ENCODE measurements around the gene PCYT2.
"Not testable (repeated sequence)": the region's sequence is repeated elsewhere in the genome, so short reads cannot be mapped to it uniquely, and the experiment has no call there.

Gene PCYT2

GRCh38 chr17:81954131-81955057 lies 43.2 kb upstream of the PCYT2 start:
- Histone ChIP-seq H3K4me3 (ENCODE audit: low read length) (no peak overlapping the region), H3K36me3 (ENCODE audit: control insufficient read depth, low read depth, low read length) (no peaks in the 10 kb centered on the region)

GRCh38 chr17:81953443-81953842 lies 42.2 kb upstream of the PCYT2 start:
- H3K27ac ChIP-seq (ENCODE audit: low read length); H3K36me3 ChIP-seq (ENCODE audit: control insufficient read depth, low read depth, low read length); H3K9me3 ChIP-seq (ENCODE audit: control insufficient read depth, low read depth, low read length); H3K4me1 ChIP-seq (ENCODE audit: control insufficient read depth, low read depth, low read length); H3K9ac ChIP-seq (ENCODE audit: low read length); H3K4me3 ChIP-seq (ENCODE audit: low read length): not testable (repeated sequence)
- H3K27me3 ChIP-seq (ENCODE audit: control insufficient read depth, insufficient read depth, low read length) = peaks cover 23% of the 10 kb centered on the region

More at GRCh38 chr17:81954131-81955057, 43.2 kb upstream of the PCYT2 start:
- H3K27me3 ChIP-seq (ENCODE audit: control insufficient read depth, insufficient read depth, low read length) = peaks cover 33% of the 10 kb centered on the region
- H3K9ac ChIP-seq (ENCODE audit: low read length) = no peak overlapping the region
- no peaks in the 10 kb centered on the region for H3K4me1 ChIP-seq (ENCODE audit: control insufficient read depth, low read depth, low read length)
- no peak overlapping the region for H3K27ac ChIP-seq (ENCODE audit: low read length)
- H3K9me3 ChIP-seq (ENCODE audit: control insufficient read depth, low read depth, low read length) = no peaks in the 10 kb centered on the region

- no peaks in the 10 kb centered on the region for H3K36me3 ChIP-seq (ENCODE audit: control insufficient read depth, low read depth, low read length)
- H3K27ac ChIP-seq (ENCODE audit: low read length) = no peak overlapping the region
- H3K27me3 ChIP-seq (ENCODE audit: control insufficient read depth, insufficient read depth, low read length) = peaks cover 17% of the 10 kb centered on the region
- H3K9ac ChIP-seq (ENCODE audit: low read length) = no peak overlapping the region
- no peaks in the 10 kb centered on the region for H3K4me1 ChIP-seq (ENCODE audit: control insufficient read depth, low read depth, low read length)
- H3K4me3 ChIP-seq (ENCODE audit: low read length) = no peak overlapping the region
- H3K9me3 ChIP-seq (ENCODE audit: control insufficient read depth, low read depth, low read length) = no peaks in the 10 kb centered on the region
Measured at GRCh38 chr17:81952792-81953228, 41.6 kb upstream of the PCYT2 start.

GRCh38 chr17:81951785-81952684 lies 40.8 kb upstream of the PCYT2 start:
- Histone ChIP-seq H3K9ac (ENCODE audit: low read length) (no peak overlapping the region), H3K4me3 (ENCODE audit: low read length) (no peak overlapping the region), H3K27me3 (ENCODE audit: control insufficient read depth, insufficient read depth, low read length) (peaks cover 9% of the 10 kb centered on the region), H3K4me1 (ENCODE audit: control insufficient read depth, low read depth, low read length) (no peaks in the 10 kb centered on the region), H3K9me3 (ENCODE audit: control insufficient read depth, low read depth, low read length) (no peaks in the 10 kb centered on the region), H3K36me3 (ENCODE audit: control insufficient read depth, low read depth, low read length) (no peaks in the 10 kb centered on the region), H3K27ac (ENCODE audit: low read length) (no peak overlapping the region)

- Histone ChIP-seq H3K9me3 (ENCODE audit: control insufficient read depth, low read depth, low read length) (no peaks in the 10 kb centered on the region), H3K9ac (ENCODE audit: low read length) (no peak overlapping the region), H3K27ac (ENCODE audit: low read length) (no peak overlapping the region), H3K4me1 (ENCODE audit: control insufficient read depth, low read depth, low read length) (no peaks in the 10 kb centered on the region), H3K27me3 (ENCODE audit: control insufficient read depth, insufficient read depth, low read length) (no peaks in the 10 kb centered on the region), H3K4me3 (ENCODE audit: low read length) (no peak overlapping the region), H3K36me3 (ENCODE audit: control insufficient read depth, low read depth, low read length) (no peaks in the 10 kb centered on the region)
Measured at GRCh38 chr17:81950501-81950900, 39.3 kb upstream of the PCYT2 start.

GRCh38 chr17:81948635-81949378 lies 37.6 kb upstream of the PCYT2 start:
- Histone ChIP-seq H3K27me3 (ENCODE audit: control insufficient read depth, insufficient read depth, low read length) (peaks cover 5% of the 10 kb centered on the region), H3K27ac (ENCODE audit: low read length) (no peak overlapping the region), H3K36me3 (ENCODE audit: control insufficient read depth, low read depth, low read length) (no peaks in the 10 kb centered on the region), H3K9me3 (ENCODE audit: control insufficient read depth, low read depth, low read length) (no peaks in the 10 kb centered on the region), H3K9ac (ENCODE audit: low read length) (no peak overlapping the region), H3K4me3 (ENCODE audit: low read length) (no peak overlapping the region), H3K4me1 (ENCODE audit: control insufficient read depth, low read depth, low read length) (no peaks in the 10 kb centered on the region)

- Histone ChIP-seq H3K9ac (ENCODE audit: low read length) (no peak within 1 kb of the TSS), H3K36me3 (ENCODE audit: control insufficient read depth, low read depth, low read length) (no peaks in the 10 kb centered on the region), H3K27ac (ENCODE audit: low read length) (no peak within 1 kb of the TSS), H3K27me3 (ENCODE audit: control insufficient read depth, insufficient read depth, low read length) (peaks cover 5% of the 10 kb centered on the region), H3K9me3 (ENCODE audit: control insufficient read depth, low read depth, low read length) (no peaks in the 10 kb centered on the region), H3K4me3 (ENCODE audit: low read length) (no peak within 1 kb of the TSS), H3K4me1 (ENCODE audit: control insufficient read depth, low read depth, low read length) (peaks cover 2% of the 10 kb centered on the region)
Measured at GRCh38 chr17:81947189-81947588, 36.0 kb upstream of the PCYT2 start, which contains the start of gene MYADML2. Gene MYADML2, minus strand, starts transcription at chr17:81947233. Its CDS starts 5,492 bp downstream, at chr17:81941741.

- no peak overlapping the region for H3K27ac ChIP-seq (ENCODE audit: low read length)
- peaks cover 9% of the 10 kb centered on the region for H3K4me1 ChIP-seq (ENCODE audit: control insufficient read depth, low read depth, low read length)
- H3K4me3 ChIP-seq (ENCODE audit: low read length) = no peak overlapping the region
- H3K27me3 ChIP-seq (ENCODE audit: control insufficient read depth, insufficient read depth, low read length) = peaks cover 5% of the 10 kb centered on the region
- H3K9ac ChIP-seq (ENCODE audit: low read length) = no peak overlapping the region
- H3K9me3 ChIP-seq (ENCODE audit: control insufficient read depth, low read depth, low read length) = no peaks in the 10 kb centered on the region
- H3K36me3 ChIP-seq (ENCODE audit: control insufficient read depth, low read depth, low read length) = no peaks in the 10 kb centered on the region
Measured at GRCh38 chr17:81944858-81945257, 33.7 kb upstream of the PCYT2 start.

- Histone ChIP-seq H3K27ac (ENCODE audit: low read length) (no peak overlapping the region), H3K27me3 (ENCODE audit: control insufficient read depth, insufficient read depth, low read length) (peaks cover 12% of the 10 kb centered on the region), H3K4me3 (ENCODE audit: low read length) (peak overlapping the region; percentile 33), H3K9ac (ENCODE audit: low read length) (no peak overlapping the region), H3K9me3 (ENCODE audit: control insufficient read depth, low read depth, low read length) (no peaks in the 10 kb centered on the region), H3K4me1 (ENCODE audit: control insufficient read depth, low read depth, low read length) (peaks cover 9% of the 10 kb centered on the region), H3K36me3 (ENCODE audit: control insufficient read depth, low read depth, low read length) (no peaks in the 10 kb centered on the region)
Measured at GRCh38 chr17:81942167-81942553, 31.0 kb upstream of the PCYT2 start.

- Histone ChIP-seq H3K9ac (ENCODE audit: low read length) (no peak overlapping the region), H3K36me3 (ENCODE audit: control insufficient read depth, low read depth, low read length) (no peaks in the 10 kb centered on the region), H3K9me3 (ENCODE audit: control insufficient read depth, low read depth, low read length) (no peaks in the 10 kb centered on the region), H3K4me3 (ENCODE audit: low read length) (peak overlapping the region; percentile 33), H3K27me3 (ENCODE audit: control insufficient read depth, insufficient read depth, low read length) (peaks cover 12% of the 10 kb centered on the region), H3K4me1 (ENCODE audit: control insufficient read depth, low read depth, low read length) (peaks cover 9% of the 10 kb centered on the region), H3K27ac (ENCODE audit: low read length) (no peak overlapping the region)
Measured at GRCh38 chr17:81941484-81942166, 30.4 kb upstream of the PCYT2 start.
